Transverse colon (tissue), 3 donors: ENCODE data around the gene TRAK1.

Experiments
- POLR2A ChIP-seq: fragments of 450-650 bp; IDR thresholded peaks from one replicate; pipeline ENCODE4 v1.6.1; 2016; ENCODE audit warnings: antibody characterized with exemption, mild to moderate bottlenecking, moderate library complexity
- TF ChIP-seq, protein P1 (sequence below), 5 experiments: fragments of 200-600 bp in 3 of 5; fragments of 450-650 bp in 2 of 5; sonication (generic) in 3 of 5; IDR thresholded peaks; 1 replicate in 2 of 5; 2 replicates in 3 of 5; pipeline ENCODE4 v1.5.1; 2016 to 2017; ENCODE audit warnings: antibody characterized with exemption in 5 of 5, inconsistent platforms in 3 of 5, mild to moderate bottlenecking in 2 of 5, moderate library complexity in 1 of 5

DNA sequence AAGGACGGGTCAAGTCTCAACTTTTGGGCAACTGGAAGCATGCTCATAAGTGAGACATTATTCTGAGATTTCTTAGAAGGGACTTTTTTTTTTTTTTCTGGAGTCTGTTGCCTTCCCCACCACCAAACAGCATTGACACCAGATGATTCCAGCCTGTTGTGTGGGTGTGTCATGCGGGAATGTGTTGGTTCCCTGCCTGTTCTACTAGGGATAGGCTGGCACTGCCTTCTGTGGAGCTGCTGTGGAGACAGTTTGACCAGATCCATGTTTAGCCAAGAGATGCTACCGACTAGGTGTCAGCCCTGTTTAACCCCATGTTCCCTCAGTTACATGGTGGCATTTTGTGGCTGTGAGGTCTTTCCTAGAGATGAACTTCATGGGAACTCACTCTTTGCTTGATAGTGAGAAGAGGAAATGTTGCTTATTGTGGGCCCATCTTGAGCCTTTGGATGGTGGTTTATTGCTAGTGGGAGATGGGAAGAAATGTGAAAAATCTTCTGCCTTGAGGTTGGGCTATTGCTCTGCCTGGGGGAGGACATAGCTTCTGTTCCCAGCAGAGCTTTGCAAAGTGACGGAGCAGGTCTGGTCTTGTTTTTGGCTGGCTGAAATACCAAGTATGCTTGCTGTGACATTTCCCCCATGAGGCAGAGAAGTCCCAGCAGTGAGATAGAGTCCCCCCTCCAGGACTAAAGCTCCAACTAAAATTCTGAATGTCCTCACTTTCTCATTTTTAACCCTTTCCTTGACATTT lies 31.3 kb downstream of the TRAK1 start:
- no peak for TF ChIP-seq POLR2A
- TF ChIP-seq, protein P1, sequence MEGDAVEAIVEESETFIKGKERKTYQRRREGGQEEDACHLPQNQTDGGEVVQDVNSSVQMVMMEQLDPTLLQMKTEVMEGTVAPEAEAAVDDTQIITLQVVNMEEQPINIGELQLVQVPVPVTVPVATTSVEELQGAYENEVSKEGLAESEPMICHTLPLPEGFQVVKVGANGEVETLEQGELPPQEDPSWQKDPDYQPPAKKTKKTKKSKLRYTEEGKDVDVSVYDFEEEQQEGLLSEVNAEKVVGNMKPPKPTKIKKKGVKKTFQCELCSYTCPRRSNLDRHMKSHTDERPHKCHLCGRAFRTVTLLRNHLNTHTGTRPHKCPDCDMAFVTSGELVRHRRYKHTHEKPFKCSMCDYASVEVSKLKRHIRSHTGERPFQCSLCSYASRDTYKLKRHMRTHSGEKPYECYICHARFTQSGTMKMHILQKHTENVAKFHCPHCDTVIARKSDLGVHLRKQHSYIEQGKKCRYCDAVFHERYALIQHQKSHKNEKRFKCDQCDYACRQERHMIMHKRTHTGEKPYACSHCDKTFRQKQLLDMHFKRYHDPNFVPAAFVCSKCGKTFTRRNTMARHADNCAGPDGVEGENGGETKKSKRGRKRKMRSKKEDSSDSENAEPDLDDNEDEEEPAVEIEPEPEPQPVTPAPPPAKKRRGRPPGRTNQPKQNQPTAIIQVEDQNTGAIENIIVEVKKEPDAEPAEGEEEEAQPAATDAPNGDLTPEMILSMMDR (IDR thresholded peaks at IDR 0.05): no peak
